K562 (cell line): Measurements from ENCODE around the gene RPL15. TPM values are rescaled to one million over a fixed set of nuclear protein-coding genes. Genes with fewer than 3 reads are reported as not detected.

Experiments
- ATF1 ChIP-seq, 2 experiments: fragments of 450-650 bp in 1 of 2; IDR thresholded peaks; 2 replicates each; pipeline ENCODE4 v1.6.1; 2016; ENCODE audit warnings: missing compliant biosample characterization in 1 of 2, missing genetic modification characterization in 1 of 2
- CAMTA2 ChIP-seq: fragments of 250-450 bp; sonication (Bioruptor Pico); conservative IDR thresholded peaks from 2 replicates; pipeline ENCODE4 v1.5.1; 2022
- CCNT2 ChIP-seq: IDR thresholded peaks from 2 replicates; pipeline ENCODE4 v1.6.1; 2011; ENCODE audit warnings: borderline replicate concordance, low read depth, mild to moderate bottlenecking, moderate library complexity, mixed read lengths, low read length; ENCODE audit not compliant: insufficient read length; ENCODE audit errors: extremely low read depth
- CHCHD3 ChIP-seq: fragments of 250-450 bp; sonication (Bioruptor Pico); IDR thresholded peaks from 2 replicates; pipeline ENCODE4 v2.1.2; 2022; ENCODE audit warnings: mild to moderate bottlenecking
- EWSR1 ChIP-seq: fragments of 450-650 bp; IDR thresholded peaks from 2 replicates; pipeline ENCODE4 v1.6.1; 2018; ENCODE audit warnings: borderline replicate concordance, mild to moderate bottlenecking, low read depth, moderate library complexity; ENCODE audit not compliant: partially characterized antibody
- FOXJ3 ChIP-seq: sonication (generic); formaldehyde crosslinking; IDR thresholded peaks from 2 replicates; pipeline ENCODE4 v1.4.0; 2020; ENCODE audit warnings: mild to moderate bottlenecking, missing genetic modification reagents
- GABPB1 ChIP-seq: sonication (generic); formaldehyde crosslinking; IDR thresholded peaks from 2 replicates; pipeline ENCODE4 v1.8.0; 2022; ENCODE audit warnings: mild to moderate bottlenecking, missing genetic modification reagents
- IFI16 ChIP-seq: fragments of 250-450 bp; sonication (Bioruptor Pico); IDR thresholded peaks from 2 replicates; pipeline ENCODE4 v2.1.2; 2022; ENCODE audit warnings: mild to moderate bottlenecking, inconsistent platforms
- KLF6 ChIP-seq: fragments of 250-450 bp; sonication (Bioruptor Pico); IDR thresholded peaks from 2 replicates; pipeline ENCODE4 v1.4.0; 2020; ENCODE audit warnings: mild to moderate bottlenecking, moderate library complexity, borderline replicate concordance
- LCOR ChIP-seq: sonication (generic); formaldehyde crosslinking; IDR thresholded peaks from 2 replicates; pipeline ENCODE4 v1.8.0; 2022; ENCODE audit warnings: mild to moderate bottlenecking, missing genetic modification reagents
- NFIC ChIP-seq: fragments of 450-650 bp; IDR thresholded peaks from 2 replicates; pipeline ENCODE4 v1.6.1; 2017; ENCODE audit warnings: mild to moderate bottlenecking, inconsistent platforms
- PURB ChIP-seq: sonication (generic); formaldehyde crosslinking; IDR thresholded peaks from 2 replicates; pipeline ENCODE4 v1.9.0; 2021; ENCODE audit warnings: low read depth, mild to moderate bottlenecking, missing genetic modification reagents
- RNF2 ChIP-seq: sonication (generic); IDR thresholded peaks from 2 replicates; pipeline ENCODE4 v1.6.1; 2016
- SMAD2 ChIP-seq: fragments of 150-350 bp; IDR thresholded peaks from 2 replicates; pipeline ENCODE4 v1.6.1; 2014; ENCODE audit warnings: low read depth, mild to moderate bottlenecking, low read length
- SNRNP70 ChIP-seq: fragments of 200-400 bp; formaldehyde crosslinking; optimal IDR thresholded peaks from 2 replicates; pipeline ENCODE3; 2017; ENCODE audit warnings: low read depth, low read length
- SUPT5H ChIP-seq: fragments of 450-650 bp; IDR thresholded peaks from 2 replicates; pipeline ENCODE4 v1.6.1; 2016
- ZEB2 ChIP-seq: fragments of 450-650 bp; IDR thresholded peaks from 2 replicates; pipeline ENCODE4 v1.6.1; 2016
- ZNF12 ChIP-seq: sonication (generic); formaldehyde crosslinking; IDR thresholded peaks from 2 replicates; pipeline ENCODE4 v1.4.0; 2020; ENCODE audit warnings: mild to moderate bottlenecking, missing genetic modification reagents
- ZNF140 ChIP-seq: fragments of 250-450 bp; sonication (Bioruptor Pico); IDR thresholded peaks from 2 replicates; pipeline ENCODE4 v1.8.0; 2021; ENCODE audit warnings: moderate library complexity, mild to moderate bottlenecking, inconsistent platforms
- ZNF24 ChIP-seq: fragments of 450-650 bp; IDR thresholded peaks from 2 replicates; pipeline ENCODE4 v1.6.1; 2016
- ZNF3 ChIP-seq: fragments of 250-450 bp; sonication (Bioruptor Pico); IDR thresholded peaks from 2 replicates; pipeline ENCODE4 v1.5.0; 2021; ENCODE audit warnings: mild to moderate bottlenecking, moderate library complexity
- ZNF316 ChIP-seq: fragments of 450-650 bp; IDR thresholded peaks from 2 replicates; pipeline ENCODE4 v1.6.1; 2016
- ZSCAN29 ChIP-seq: fragments of 450-650 bp; IDR thresholded peaks from 2 replicates; pipeline ENCODE4 v1.6.1; 2017
- polyA plus RNA-seq, 8 experiments: library from polyadenylated mRNA; depleted of rRNA in 4 of 8; stranded (reverse) in 5 of 8; unstranded in 3 of 8; fragments of >200 nt; fragmentation: Nextera tagmentation in 2 of 8; fragmentation: Illumina TruSeq in 1 of 8; extraction: Ambion mirVana in 2 of 8; extraction: Trizol in 1 of 8; gene quantifications; 2 replicates each; pipeline versions ENCODE4 v1.2.1 to v1.2.3, GENCODE V29; 2011 to 2014; ENCODE audit warnings: inconsistent platforms in 1 of 8, missing spikeins in 1 of 8
- total RNA-seq, 7 experiments: library from RNA; depleted of rRNA in 6 of 7; stranded (reverse); fragments of >200 nt in 6 of 7; fragmentation: Illumina TruSeq in 2 of 7; extraction: Trizol in 2 of 7; gene quantifications; 2 replicates each; pipeline versions ENCODE4 v1.2.1 to v1.2.3, GENCODE V29; 2011 to 2021; ENCODE audit warnings: low replicate concordance in 1 of 7
- TF ChIP-seq, protein P1 (sequence below): fragments of 450-650 bp; formaldehyde crosslinking; IDR thresholded peaks from 2 replicates; pipeline ENCODE4 v1.4.0; 2022; ENCODE audit warnings: missing genetic modification characterization
- TF ChIP-seq, protein P2 (sequence below): sonication (generic); IDR thresholded peaks from 2 replicates; pipeline ENCODE4 v1.6.1; 2016
- TF ChIP-seq, protein P3 (sequence below): fragments of 250-450 bp; sonication (Bioruptor Pico); IDR thresholded peaks from 2 replicates; pipeline ENCODE4 v1.9.0; 2021; ENCODE audit warnings: mild to moderate bottlenecking
- TF ChIP-seq, protein P4 (sequence below): fragments of 450-650 bp; IDR thresholded peaks from 2 replicates; pipeline ENCODE4 v1.6.1; 2017; ENCODE audit warnings: antibody characterized with exemption

RPL15 gene
- total and polyA plus RNA-seq, 9 of the 15 experiments (the other 6 are each of a cell fraction or from before 2014, with no cell fraction given), result 2,393 to 8,850 (median 3,928) TPM

DNA sequence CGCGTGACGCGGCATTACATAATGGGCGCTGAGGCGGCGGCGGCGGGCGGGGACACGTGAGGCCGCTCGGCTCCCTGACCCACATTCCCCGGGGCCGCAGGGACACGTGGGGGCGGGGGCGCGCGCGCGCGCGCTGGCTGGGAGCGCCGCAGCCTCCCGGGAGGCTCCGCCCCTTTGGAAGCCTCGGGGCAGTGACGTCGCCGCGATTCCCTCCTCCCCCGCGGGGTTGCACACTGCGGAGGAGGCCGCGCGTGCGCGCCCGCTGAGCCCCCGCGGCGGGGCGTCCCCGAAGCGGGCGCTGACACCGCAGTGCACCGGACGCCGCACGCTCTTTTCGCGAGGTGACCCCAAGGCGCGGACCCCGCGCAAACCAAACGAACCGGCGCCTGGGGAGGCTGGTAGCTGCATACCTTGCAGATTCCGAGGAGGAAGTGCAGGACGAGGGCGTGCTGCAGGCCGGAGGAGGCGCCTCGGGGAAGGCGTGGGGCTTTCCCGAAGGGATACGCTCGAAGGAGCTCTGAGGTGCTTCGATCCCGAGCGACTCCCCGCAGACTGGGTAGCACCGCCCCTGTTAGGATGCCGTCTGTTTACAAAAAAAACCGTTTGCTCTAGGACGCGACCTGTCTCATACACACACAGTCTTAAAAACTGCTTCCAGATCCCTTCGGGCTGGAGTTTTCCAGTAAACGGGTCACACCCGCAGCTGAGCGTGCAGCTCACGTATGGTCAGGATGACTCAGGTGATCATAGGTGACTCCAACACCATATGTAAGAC is 29.2 kb downstream of the RPL15 start (continued):
- TF ChIP-seq ZNF140, result no peak
- TF ChIP-seq ZSCAN29, result 0 out of 2 replicates have a peak, but pooled peaks have one; percentile 56
- TF ChIP-seq, protein P1, sequence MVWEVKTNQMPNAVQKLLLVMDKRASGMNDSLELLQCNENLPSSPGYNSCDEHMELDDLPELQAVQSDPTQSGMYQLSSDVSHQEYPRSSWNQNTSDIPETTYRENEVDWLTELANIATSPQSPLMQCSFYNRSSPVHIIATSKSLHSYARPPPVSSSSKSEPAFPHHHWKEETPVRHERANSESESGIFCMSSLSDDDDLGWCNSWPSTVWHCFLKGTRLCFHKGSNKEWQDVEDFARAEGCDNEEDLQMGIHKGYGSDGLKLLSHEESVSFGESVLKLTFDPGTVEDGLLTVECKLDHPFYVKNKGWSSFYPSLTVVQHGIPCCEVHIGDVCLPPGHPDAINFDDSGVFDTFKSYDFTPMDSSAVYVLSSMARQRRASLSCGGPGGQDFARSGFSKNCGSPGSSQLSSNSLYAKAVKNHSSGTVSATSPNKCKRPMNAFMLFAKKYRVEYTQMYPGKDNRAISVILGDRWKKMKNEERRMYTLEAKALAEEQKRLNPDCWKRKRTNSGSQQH, result no peak
- 0 out of 2 replicates have a peak, but pooled peaks have one; percentile 19 for TF ChIP-seq CAMTA2 (CRISPR knock-in tag)
- no peak; the same call in 1 of the 2 replicates for TF ChIP-seq ATF1 (CRISPR knock-in tag; IDR thresholded peaks at IDR 0.05)
- peak; percentile 97 for TF ChIP-seq ATF1 (tag; IDR thresholded peaks at IDR 0.05)
- no peak for TF ChIP-seq SMAD2
- peak; percentile 50; the same call in 1 of the 2 replicates for TF ChIP-seq SUPT5H
- peak; percentile 20 for TF ChIP-seq ZNF316
- TF ChIP-seq IFI16 (CRISPR knock-in tag), result no peak
- TF ChIP-seq PURB (CRISPR knock-in tag), result no peak
- TF ChIP-seq, protein P2, sequence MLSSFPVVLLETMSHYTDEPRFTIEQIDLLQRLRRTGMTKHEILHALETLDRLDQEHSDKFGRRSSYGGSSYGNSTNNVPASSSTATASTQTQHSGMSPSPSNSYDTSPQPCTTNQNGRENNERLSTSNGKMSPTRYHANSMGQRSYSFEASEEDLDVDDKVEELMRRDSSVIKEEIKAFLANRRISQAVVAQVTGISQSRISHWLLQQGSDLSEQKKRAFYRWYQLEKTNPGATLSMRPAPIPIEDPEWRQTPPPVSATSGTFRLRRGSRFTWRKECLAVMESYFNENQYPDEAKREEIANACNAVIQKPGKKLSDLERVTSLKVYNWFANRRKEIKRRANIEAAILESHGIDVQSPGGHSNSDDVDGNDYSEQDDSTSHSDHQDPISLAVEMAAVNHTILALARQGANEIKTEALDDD, result no peak
- TF ChIP-seq GABPB1 (CRISPR knock-in tag), result peak; percentile 60; the same call in 1 of the 2 replicates
- TF ChIP-seq FOXJ3 (CRISPR knock-in tag), result no peak
- TF ChIP-seq LCOR, result no peak
- TF ChIP-seq SNRNP70, result no peak
- peak; percentile 99 for TF ChIP-seq CCNT2
- TF ChIP-seq, protein P3, sequence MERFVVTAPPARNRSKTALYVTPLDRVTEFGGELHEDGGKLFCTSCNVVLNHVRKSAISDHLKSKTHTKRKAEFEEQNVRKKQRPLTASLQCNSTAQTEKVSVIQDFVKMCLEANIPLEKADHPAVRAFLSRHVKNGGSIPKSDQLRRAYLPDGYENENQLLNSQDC (CRISPR knock-in tag), result no peak
- no peak; the same call in 1 of the 2 replicates for TF ChIP-seq CHCHD3 (CRISPR knock-in tag)
- TF ChIP-seq NFIC, result peak; percentile 53
- no peak; the same call in 1 of the 2 replicates for TF ChIP-seq RNF2
- 0 out of 2 replicates have a peak, but pooled peaks have one; percentile 41 for TF ChIP-seq ZNF24
- TF ChIP-seq ZEB2, result peak; percentile 83; the same call in 1 of the 2 replicates
- no peak for TF ChIP-seq KLF6 (CRISPR knock-in tag)
- TF ChIP-seq ZNF12, result no peak; the same call in 1 of the 2 replicates
- no peak for TF ChIP-seq ZNF3 (CRISPR knock-in tag)
- TF ChIP-seq EWSR1, result no peak
- TF ChIP-seq, protein P4, sequence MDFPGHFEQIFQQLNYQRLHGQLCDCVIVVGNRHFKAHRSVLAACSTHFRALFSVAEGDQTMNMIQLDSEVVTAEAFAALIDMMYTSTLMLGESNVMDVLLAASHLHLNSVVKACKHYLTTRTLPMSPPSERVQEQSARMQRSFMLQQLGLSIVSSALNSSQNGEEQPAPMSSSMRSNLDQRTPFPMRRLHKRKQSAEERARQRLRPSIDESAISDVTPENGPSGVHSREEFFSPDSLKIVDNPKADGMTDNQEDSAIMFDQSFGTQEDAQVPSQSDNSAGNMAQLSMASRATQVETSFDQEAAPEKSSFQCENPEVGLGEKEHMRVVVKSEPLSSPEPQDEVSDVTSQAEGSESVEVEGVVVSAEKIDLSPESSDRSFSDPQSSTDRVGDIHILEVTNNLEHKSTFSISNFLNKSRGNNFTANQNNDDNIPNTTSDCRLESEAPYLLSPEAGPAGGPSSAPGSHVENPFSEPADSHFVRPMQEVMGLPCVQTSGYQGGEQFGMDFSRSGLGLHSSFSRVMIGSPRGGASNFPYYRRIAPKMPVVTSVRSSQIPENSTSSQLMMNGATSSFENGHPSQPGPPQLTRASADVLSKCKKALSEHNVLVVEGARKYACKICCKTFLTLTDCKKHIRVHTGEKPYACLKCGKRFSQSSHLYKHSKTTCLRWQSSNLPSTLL, result no peak
